MM.1S (cell line): ENCODE data around the gene HSPA4L.

Experiments used
- EZH2 ChIP-seq: fragments of 300-600 bp; sonication (generic); optimal IDR thresholded peaks from 2 replicates; pipeline ENCODE3; 2017; ENCODE audit warnings: low read depth, mild to moderate bottlenecking, antibody characterized with exemption, low read length, mixed read lengths
- TF ChIP-seq, protein P1 (sequence below): fragments of 300-600 bp; sonication (generic); IDR thresholded peaks from 2 replicates; pipeline ENCODE4 v1.5.1; 2016; ENCODE audit warnings: antibody characterized with exemption, low read length, mixed read lengths

DNA sequence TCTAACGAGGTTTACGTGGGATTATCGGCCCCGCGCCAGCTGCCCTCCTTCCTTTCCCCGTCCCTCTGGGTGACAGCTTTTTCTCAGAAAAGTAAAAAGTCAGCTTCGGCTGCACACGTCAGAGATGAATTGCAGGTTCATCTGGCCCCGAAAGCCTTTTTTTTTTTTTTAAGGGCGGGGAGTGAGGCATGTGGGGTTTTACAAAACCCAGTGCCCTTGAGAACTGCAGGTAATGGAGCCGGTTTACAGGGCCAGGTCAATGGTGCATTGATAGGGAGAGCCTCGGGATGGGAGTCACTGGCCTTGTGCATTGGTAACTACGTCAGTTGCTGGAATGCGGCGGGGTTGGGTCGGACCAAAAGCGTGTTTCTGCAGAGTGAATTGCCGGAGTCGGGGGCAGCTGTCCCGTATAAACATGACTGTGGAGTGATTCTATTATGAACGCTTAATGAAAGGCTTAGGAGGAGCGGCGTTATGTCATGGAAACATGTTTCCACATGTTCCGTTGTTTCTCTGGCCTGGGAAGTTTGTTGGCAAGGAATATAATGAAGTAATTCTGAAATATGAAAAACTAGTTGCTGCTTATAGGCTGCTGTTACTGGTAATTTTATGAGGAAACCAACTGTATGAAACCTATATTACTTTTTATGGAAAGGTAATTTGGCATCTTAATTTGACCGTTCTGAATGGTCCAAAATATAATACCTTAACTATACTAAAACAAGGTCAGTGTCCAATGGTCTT lies 1.1 kb downstream of the HSPA4L start:
- TF ChIP-seq EZH2: no peak
- TF ChIP-seq, protein P1, sequence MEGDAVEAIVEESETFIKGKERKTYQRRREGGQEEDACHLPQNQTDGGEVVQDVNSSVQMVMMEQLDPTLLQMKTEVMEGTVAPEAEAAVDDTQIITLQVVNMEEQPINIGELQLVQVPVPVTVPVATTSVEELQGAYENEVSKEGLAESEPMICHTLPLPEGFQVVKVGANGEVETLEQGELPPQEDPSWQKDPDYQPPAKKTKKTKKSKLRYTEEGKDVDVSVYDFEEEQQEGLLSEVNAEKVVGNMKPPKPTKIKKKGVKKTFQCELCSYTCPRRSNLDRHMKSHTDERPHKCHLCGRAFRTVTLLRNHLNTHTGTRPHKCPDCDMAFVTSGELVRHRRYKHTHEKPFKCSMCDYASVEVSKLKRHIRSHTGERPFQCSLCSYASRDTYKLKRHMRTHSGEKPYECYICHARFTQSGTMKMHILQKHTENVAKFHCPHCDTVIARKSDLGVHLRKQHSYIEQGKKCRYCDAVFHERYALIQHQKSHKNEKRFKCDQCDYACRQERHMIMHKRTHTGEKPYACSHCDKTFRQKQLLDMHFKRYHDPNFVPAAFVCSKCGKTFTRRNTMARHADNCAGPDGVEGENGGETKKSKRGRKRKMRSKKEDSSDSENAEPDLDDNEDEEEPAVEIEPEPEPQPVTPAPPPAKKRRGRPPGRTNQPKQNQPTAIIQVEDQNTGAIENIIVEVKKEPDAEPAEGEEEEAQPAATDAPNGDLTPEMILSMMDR: no peak
